GM21381 (cell line): Measurements from ENCODE around the gene TNS3.

Source experiments
- ATAC-seq: cut with Tn5 transposase; IDR thresholded peaks from one replicate; pipeline ENCODE4 v1.9.1; 2021; ENCODE audit warnings: mild to moderate bottlenecking, moderate library complexity; ENCODE audit not compliant: unreplicated experiment

Gene TNS3

DNA sequence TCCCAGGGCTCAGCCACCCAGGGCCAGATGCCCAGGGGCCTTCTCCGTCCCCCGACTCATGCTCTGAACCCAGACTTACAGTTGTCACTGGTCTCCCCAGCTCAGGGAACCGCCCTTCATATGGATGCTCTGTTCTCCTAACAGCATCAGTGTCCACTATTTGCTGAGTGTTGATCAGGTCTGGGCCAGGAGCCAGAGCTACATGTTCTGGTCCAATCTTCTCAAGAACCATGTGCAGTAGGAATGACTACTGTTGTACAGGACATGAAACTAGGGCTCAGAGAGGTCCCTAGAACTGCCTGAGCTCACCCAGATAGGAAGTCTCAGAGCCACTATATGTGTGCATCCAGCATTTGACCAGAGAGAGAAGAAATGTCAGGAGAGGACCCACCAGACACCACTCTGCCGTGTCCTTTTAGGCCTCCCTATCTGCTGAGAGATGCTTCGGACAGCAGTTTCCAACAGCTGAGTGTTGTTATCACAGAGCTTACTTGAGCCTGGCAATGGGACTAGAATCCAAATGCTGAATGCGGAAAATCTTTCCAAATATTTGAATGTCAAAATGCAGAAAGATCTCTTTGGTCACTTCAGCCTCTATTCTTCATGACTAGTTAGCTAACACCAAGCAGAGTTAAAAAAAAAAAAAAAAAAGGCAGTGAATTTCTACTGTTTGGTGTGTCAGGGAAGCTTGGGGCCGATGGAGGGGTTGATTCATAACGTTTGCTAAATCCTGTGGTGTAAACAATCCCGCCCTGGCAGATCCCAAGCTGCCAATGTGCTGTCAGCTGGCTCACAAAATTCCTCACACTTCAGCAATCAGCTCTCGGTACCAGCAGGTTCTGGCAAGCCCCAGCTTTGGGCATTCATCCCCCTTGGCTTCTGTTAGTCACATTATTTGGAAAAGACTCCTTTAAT, 246.1 kb downstream of the TNS3 start:
- ATAC-seq: no peak

DNA sequence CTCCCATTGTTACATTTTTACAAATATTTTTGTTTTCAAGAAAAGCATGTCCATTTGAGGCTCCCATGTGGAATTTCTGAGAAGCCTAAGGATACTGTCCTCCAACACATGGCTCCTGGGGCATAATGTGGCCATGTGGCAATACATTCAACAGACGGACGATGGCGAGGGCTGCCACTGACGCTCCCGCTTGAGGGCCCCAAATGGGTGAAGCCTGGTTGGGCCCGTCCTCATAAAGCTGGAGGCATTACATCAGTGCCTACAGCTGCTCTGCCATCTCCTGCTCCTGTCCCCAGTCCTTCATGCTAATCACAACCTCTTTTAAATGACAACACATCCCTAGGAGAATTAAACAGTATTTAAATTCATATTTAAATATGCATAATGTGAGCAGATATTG, 246.8 kb downstream of the TNS3 start:
- ATAC-seq: no peak

DNA sequence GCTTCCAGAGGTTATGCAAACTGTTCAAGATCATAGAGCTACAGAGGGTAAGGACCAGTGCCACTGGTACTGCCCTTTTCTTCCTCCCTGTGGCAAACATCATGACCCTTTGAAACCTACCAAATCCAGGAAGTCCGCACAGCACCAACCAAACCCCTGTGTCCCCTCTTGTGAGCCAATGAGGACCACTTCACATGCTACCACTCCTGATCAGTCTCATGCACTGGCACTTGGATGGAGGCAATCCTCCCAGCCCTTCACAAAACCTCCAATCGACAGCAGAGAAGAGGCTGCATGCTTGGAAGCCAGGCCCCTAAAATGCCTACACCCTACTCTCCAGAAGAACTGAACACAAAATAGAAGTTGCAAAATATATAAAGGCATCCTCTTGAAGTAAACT, 248.0 kb downstream of the TNS3 start:
- ATAC-seq: no peak

DNA sequence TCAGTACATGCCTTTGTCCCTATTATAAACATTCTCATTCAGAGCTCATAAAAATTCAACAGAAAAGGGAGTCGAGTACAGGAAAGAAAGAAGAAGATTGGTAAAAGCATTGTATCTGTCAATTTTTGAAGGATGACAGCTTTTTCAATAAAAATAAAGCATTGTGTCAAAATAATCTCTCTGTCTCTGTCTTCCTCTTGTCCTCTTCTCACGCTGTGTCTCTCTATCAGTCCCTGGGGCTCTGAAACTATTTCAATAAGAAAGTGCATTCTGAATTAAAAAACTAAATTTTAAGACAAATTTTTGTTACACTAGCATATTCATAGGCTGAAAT, 248.4 kb downstream of the TNS3 start:
- no peak for ATAC-seq

DNA sequence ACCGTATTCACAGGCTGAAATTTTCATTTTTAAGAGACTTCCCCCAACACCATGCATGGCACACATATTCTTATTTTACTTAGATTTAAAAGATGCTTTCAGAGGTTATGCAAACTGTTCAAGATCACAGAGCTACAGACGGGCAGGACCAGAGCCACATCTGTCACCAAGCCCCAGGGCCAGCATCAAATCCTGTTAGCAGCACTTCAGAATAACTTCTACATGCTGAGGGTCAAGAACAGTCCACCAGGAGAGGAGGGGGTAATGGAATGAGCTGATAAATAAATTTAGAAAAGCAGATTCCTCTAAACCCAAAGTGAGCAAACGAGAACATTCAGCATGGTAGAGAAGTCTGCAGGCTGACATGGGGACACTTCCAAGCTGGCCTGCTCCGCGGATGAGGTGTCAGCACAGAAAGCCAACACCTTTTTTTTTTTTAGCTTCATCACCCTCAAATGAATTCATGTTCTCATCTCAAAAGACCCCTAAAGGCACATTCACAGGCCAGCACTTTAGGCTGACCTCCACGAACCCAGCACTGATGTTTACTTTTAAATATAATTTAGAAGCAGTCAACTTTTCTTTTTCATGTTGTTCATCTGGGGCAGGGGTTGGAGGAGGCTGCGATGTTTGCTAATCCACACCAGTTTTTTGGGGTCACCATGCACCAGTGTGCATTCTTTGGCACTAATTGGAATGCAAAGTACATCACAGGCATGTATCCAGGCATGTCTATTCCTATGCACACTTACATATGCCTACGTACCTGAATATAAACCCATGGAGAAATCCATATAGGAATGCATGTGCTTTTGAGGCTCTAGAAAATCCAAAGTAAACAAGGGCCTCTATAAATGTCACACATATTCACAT, 249.0 kb downstream of the TNS3 start:
- no peak for ATAC-seq

DNA sequence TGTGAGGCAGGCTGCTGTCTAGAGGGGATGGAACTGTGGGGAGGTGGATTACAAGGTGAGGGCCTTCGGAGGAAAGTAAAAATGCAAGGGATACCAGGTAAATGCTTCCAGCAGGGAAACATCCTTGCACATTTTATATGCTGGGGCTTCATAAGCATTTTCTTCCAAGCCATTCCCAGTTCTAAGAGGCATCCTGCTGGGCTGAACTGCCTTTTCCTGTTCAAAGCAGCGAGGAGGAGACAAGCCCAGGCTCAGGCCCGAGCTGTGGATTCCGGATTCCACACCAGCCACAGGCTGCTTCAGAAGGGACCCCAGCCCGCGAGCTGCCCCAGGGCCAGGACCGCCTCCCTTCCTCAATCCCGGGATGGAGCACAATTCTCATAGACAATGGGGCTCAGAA, 249.7 kb downstream of the TNS3 start:
- no peak for ATAC-seq

DNA sequence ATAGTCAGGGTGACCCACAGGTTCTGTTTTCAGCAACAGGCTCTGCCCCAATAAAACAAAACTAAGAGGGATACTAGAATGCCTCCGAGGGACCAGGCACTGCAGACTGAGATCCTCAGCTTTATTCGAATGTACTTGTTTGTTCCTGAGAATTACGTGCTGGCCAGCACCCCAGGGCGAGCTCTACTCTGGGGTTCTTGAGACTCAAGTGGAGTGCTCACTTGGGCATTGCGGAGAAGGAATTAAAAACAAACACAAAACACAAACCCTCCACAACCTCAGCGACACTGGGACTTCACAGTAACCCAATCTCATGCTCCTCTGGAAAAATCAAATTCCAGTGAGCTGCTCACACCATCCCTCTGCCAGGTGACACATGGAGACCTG, 250.7 kb downstream of the TNS3 start:
- ATAC-seq: no peak

DNA sequence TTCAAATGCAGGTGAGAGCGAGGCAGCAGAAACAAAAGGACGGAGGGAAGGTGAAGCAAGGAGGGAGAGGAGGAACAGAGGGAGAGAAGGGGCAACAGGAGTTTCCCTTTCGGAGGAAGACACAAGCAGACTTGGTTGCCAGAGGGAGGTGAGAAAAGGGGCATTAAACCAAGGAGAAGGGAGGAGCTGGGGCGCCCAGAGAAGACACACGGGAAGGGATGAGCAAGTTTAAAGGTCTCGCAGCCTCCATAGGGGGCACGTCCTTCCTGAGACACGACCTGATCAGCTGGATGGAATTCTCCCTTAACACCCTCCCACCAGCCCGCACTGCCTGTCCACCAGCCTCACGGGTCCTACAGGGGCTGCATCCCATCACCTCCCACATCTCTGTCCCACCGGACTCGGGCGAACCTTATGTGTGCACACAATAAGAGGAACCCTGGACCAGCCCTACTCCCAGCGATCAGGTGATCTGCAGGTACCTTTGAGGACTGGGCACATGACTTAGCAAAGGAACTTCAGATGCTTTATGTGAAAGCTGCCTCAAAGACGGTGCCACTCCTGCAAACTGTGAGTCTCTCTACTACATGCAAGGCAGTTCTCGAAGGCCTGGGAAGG, 251.2 kb downstream of the TNS3 start:
- no peak for ATAC-seq

DNA sequence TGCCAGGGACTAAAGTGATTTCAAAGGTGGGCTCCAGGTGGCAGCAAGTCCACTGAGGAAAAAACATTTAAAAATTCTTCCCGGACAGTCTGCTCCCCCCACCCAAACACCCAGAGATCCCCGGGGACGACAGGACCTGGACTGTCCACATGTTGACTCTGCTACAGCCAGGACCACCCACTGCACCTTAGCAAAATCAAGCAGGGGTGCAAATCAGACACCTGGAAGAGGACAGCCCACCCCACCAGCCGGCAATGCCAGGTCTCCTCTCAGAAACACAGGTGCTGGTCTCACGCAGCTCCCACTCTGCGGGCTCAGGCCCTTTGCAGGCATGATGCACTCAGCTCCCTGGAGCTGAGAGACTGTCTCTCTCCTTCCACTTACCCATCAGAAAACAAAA, 251.9 kb downstream of the TNS3 start:
- no peak for ATAC-seq

DNA sequence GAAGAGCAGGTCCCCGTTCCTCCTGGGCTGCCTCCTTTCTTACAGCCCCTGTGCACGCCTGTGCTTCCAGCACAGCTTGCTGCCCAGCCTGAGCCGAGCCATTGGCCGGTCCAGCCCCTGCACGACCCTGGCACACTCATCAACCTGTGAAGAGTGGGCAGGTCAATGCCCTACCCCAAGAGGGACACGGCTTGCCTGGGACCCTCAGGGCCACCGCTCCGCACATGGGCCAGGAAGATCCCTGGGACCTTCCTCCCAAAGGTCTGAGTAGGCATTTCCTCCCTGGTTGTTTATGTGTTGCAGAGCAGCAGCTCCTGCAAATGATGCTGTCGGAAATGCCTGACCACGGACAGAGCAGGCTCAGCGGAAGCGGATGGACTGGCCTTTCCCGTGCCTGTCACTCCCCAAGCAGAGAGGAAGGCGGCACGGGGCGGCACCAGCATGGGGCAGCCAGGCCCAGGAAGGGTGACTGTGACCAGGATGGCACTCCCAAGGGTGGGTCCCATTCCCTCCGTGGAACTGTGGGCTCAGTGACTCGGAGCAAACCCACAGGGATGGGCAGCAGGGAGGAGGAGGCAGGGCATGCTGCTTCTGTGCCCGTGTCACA, 252.5 kb downstream of the TNS3 start:
- no peak for ATAC-seq

DNA sequence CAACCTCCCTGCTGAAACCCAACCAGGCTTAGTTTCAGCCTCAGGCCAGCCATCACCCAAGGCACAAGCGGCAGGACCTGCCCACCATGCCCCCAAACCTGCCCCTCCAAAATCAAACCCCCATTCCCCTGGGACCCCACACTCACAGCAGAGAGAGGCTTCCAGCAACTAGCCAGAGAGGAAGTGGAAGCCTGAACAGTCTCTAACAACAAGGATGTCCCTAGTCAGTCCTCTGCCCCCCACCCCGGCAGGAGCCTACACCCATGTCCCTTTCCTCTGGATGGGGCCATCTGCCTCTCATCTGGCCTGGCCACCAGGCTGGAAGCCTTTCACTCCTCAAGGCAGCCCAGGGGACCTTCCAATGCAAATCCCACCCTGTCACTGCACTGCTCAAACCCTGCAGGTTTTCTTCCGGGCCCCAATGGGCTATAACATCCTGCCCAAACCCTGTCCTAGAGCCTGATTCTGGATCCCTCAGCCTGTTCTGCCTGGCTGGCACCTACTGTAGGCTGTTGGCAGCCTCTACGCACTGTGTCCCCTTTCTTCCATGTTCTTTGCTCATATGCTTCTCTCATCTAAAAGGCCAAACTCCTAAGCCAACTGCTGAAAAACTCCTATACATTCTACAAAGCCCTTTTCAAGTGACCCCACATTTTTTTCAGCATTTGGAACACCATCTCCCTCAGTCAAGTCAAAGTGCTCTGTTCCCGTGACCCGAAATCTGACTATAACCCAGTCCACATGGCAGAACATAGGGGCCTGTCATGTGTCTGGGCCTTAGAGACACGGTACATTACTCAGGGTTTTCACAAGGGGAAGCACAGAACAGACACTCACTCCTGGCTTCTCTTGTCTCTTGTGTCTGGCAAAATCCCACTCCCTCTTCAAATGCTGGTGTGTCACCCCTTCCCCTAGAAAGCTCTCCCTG, 253.3 kb downstream of the TNS3 start:
- no peak for ATAC-seq

DNA sequence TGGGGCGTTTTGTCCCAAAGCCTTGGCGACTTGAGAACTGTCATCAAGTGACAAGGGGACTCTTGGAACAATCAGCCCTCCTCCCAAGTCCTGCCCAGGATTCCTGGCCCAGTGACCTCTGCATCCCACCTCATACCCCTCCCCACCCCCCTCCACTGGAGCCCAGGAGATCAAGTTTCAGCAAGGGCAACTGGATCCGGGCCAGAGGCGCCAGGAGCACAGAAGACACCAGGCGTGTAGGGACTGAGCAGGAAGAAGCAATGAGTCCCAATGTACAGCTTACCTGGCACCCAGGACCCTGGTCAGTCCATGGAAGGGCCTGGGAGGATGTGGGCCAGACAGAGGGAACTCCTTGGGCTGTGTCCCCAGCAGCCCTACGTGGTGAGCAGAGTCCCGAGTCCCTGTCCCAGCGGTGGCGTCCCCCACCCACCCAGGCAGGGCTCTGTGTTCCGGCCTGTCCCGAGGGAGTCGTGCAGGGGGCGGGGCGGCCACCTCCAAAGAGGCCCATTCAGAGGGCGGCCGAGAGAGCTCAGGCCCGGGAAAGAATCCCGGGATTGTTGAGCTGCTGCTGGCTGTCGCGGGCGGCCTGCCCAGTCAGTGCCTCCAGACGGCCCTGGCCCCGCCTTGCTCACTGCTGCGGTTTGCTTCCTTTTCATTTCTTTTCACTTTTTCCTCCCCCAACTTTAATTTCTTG, 254.1 kb downstream of the TNS3 start:
- ATAC-seq: no peak

DNA sequence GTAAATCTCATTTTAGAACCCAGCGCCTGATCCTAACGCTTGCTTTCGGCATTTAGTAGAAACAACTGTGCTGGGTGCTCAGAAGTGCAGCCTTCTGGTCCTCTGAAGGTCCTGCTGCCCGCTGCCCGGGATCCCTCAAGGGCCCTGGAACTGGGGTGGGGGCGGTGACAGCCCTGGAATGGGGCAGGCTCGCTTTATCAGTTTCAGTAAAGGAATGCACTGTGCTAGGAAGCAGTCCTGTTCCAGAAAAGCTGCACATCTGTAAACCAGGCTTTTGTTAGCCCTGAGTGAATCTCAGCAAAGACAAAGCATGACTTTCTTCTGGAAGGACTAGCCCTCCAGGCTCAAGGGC, 254.6 kb downstream of the TNS3 start:
- ATAC-seq: no peak

DNA sequence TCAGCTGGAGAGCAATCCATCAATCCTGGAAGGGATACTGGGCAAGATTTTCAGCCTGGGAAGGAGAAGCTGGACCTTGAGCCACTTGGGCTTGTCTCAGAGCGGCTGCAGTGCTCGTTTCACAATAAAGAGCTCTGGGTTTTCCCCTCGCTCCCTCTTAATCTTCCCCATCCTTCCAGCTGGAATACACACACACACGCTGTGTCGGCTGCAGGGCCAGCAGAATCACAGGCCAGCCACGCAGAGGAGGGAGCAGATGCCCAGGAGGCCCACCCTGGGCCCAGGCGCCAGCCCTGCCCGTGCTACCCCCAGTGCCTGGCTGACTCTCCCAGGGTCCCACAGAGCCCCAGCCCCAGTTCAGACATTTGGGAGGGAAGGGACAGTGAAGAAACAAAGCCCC, 255.1 kb downstream of the TNS3 start:
- ATAC-seq: no peak

DNA sequence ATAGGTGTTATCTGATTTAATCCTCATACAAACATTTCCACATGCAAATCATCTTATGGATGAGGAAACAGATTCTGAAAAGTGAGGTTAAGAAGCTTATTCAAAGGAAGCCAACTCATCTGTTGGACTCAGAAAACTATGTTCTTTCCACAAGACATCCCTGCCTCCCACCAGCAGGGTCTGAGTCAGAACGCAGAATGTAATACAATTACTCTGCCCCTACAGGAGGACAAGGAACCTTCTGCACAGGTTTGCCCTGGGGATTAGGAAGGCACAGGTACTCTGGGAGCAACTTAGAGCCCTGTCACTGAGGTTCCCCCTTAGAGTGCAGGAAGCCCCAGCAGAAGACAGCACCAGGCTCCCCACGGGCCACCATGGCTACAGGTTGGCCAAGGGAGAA, 255.7 kb downstream of the TNS3 start:
- no peak for ATAC-seq

DNA sequence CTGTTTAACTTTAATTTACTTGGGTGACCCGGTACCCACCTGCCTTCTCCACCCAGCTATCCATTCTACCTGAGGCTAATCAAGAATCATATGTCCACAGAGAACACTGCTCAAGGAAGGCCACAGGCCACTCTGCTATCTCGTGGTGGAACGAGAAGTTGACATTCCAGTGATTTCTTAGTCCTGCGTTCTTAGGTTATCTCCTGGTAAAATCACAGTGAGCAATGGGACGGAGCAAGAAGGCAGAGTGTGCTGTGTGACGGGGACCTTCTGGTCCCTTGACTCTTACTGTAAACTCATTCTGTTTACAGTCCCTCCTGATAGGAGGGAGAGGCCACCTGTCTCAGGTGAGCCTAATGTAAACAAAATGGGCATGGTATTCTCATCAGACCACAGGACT, 256.6 kb downstream of the TNS3 start:
- no peak for ATAC-seq

DNA sequence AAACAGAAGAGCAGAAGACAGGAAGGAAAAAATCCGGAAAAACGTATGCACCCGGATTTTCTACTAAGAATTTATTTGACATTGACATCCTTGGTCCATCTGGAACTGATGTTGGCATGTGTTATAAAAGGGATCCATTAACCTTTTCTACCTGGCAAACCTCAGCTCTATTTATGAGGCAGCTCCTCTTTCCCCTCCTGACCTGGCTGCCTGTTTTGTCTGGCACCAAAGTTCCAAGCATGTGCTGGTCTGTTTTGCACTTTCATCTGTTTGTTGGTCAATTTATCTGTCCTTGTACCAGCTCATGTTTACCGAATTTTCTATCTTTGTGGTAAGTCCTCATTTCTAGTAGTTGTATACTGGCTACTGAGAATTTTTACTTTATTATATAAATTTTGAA, 258.0 kb downstream of the TNS3 start:
- no peak for ATAC-seq

DNA sequence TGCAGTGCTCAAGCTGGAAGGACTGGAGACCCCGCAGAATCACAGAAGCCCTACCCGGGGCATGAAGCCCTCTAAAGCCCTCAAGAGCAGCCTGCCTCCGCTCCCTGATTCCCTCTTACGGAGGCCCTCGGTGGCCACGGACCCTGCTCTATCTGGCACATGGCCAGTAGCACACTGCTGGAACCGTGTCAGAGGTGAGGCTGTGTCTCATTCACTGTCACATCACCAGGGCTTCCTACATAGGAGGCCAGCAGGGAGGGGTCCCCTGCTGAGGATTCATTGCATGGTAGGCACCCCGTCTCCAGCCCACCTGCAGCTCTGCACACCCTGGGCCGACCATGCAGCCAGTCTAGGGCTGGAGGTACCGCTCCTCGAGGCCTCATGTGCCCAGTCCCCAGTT, 259.2 kb downstream of the TNS3 start:
- ATAC-seq: no peak

DNA sequence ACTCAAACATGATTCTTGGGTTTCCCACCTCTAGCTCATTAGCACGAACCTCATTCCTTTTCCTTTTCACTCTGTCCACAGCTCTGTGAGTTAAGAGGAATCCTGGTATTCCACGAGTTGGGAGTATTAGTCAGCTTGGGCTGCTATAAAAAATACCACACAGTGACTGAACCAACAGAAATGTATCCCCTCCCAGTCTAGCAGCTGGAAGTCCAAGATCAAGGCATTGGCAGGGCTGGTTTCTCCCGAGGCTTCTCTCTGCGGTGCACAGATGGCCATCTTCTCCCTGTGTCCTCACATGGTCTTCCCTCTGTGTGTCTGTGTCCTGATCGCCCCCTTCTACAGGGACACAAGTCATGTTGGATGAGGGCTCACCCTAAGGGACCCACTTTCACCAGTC, 261.6 kb downstream of the TNS3 start:
- ATAC-seq: no peak
